UCSD-AML1 (cell line): ENCODE results near the gene COL18A1.

ENCODE experiments used
- DNase-seq: peaks from one replicate; lab custom pipeline; 2025; ENCODE audit not compliant: unreplicated experiment; lab: John Stamatoyannopoulos, UW

COL18A1 gene

DNA sequence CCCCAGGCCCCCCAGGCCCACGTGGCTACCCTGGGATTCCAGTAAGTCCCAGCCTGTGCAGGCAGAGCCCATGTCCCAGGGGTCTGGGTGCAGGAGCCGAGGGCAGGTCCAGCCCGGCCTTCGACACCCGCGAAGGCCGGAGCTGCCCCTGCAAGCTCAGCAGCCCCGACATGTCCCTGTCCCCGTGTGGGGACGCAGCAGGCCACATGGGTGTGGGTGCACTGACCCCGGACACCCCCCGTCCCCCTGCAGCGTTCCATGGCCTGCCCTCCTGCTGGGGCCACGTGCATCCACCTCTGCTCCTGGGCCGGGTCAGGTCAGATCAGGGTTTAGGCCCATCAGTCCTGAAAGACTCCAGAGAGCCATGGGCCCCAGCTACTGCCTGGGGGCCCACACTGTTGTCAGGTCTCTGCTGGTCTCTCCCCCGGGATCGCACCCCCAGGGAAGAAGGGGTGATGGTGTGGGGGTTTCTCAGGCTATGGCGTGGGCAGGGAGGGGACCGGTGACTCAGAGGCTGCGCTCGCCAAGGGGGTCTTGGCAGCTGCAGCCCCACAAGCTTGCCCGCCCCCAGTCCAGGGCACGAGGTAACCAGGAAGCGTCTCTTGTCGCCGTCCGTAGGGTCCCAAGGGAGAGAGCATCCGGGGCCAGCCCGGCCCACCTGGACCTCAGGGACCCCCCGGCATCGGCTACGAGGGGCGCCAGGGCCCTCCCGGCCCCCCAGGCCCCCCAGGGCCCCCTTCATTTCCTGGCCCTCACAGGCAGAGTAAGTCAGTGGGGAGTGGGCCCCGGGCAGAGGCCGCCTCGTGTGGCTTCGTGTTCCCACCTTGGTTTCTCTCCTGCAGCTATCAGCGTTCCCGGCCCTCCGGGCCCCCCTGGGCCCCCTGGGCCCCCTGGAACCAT, 99.8 kb downstream of the COL18A1 start:
- DNase-seq, result no peak

DNA sequence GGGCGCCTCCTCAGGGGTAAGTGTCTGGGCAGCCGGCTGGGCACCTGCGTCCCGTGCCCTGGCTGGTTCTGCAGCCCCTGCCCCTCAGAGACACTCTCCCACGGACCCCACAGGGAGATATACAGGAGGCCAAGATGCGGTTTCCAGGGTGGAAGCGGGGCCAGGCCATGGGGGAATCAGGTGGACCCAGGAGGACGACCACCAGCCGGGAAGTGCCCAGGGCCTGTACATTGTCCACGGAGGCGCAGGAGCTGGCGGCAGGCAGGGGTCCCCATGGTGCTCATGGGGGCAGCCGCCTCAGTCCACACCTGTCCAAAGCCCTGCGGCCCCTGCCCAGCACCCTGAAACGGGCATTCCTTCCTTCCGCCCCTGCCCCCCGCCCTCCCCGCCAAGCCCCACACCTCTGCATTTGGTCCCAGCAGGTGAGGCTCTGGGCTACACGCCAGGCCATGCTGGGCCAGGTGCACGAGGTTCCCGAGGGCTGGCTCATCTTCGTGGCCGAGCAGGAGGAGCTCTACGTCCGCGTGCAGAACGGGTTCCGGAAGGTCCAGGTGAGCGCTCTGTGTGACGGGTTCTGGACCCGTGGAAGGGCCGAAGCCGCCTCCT, 100.6 kb downstream of the COL18A1 start:
- DNase-seq, result no peak

DNA sequence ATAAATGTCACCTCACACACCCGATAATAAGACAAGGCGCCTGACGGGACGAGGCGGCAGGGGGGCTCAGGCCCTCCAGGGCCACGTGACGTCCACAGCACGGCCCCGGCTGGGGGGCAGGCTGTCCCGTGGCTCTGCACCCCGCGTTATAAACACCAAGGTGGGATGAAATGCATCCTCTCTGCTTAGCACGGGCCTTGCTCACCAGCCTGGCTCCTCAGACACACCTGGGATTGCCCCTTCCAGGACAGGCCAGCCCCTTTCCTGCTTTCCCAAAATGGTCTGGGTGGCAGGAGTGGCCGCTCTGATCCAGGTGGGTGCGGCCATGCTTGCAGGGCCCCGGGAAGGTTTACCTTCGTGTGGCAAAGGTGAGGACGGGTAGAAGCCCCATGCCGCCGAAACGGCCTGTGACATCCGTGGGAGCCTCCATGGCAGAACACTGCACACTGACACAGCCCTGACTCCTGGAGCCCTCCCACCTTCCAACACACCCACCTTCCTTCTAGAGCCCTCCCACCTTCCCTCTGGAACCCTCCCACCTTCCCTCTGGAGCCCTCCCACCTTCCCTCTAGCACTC, 101.4 kb downstream of the COL18A1 start:
- DNase-seq, result no peak

DNA sequence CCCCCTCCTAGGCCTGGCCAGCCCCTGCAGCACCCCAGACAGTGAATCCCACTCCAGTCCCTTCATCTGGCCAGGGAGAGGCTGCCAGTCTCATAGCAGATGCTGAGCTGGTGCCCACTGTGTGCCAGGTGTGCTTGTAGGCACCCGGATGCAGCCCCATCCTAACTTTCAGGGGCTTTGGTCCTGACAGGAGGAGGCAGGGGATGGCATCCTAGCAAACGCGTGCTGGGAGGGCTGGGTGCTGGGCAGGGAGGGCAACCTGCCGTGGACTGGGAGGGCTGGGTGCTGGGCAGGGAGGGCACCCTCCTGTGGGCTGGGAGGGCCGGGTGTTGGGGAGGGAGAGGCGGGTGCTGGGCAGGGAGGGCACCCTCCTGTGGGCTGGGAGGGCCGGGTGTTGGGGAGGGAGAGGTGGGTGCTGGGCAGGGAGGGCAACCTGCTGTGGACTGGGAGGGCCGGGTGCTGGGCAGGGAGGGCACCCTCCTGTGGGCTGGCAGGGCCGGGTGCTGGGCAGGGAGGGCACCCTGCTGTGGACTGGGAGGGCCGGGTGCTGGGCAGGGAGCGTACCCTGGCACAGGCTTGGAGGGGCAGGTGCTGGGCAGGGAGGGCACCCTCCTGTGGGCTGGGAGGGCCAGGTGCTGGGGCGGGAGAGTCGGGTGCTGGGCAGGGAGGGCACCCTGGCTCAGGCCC, 102.0 kb downstream of the COL18A1 start:
- no peak for DNase-seq

DNA sequence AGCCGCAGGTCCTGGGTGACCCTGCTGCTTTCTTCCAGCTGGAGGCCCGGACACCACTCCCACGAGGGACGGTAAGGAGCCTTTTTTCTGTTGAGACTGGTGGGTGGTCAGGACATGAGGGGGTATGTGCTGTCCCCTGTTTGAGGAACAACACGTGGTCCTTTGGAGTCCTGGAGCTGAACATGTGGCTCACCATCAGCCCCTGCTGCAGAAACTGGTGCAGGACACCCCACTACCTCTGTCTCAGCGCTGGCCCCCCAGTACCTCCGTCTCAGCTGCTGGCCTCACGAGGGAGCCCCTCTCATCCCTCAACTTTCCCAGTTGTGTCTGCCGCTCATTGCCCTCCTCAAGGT, 102.5 kb downstream of the COL18A1 start:
- no peak for DNase-seq

DNA sequence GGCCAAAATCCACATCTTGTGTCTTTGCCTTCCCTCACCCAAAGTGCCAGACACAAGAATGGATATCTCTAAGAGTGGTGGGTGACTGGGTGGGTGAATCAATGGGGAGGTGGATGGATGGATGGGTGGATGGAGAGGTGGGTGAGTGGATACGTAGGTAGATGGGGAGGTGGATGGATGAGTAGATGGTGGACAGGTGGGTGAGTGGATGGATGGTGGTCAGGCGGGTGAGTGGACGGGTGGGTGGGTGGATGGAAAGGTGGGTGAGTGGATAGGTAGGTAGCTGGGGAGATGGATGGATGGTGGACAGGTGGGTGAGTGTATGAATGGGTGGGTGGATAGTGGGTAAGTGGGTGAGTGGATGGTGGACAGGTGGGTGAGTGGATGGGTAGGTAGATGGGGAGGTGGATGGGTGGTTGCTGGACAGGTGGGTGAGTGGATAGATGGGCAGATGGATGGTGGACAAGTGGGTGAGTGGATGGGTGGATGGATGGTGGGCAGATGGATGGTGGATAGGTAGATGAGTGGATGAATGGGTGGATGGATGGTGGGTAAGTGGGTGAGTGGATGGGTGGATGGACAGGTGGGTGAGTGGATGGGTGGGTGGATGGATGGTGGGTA, 103.0 kb downstream of the COL18A1 start:
- DNase-seq, result no peak

DNA sequence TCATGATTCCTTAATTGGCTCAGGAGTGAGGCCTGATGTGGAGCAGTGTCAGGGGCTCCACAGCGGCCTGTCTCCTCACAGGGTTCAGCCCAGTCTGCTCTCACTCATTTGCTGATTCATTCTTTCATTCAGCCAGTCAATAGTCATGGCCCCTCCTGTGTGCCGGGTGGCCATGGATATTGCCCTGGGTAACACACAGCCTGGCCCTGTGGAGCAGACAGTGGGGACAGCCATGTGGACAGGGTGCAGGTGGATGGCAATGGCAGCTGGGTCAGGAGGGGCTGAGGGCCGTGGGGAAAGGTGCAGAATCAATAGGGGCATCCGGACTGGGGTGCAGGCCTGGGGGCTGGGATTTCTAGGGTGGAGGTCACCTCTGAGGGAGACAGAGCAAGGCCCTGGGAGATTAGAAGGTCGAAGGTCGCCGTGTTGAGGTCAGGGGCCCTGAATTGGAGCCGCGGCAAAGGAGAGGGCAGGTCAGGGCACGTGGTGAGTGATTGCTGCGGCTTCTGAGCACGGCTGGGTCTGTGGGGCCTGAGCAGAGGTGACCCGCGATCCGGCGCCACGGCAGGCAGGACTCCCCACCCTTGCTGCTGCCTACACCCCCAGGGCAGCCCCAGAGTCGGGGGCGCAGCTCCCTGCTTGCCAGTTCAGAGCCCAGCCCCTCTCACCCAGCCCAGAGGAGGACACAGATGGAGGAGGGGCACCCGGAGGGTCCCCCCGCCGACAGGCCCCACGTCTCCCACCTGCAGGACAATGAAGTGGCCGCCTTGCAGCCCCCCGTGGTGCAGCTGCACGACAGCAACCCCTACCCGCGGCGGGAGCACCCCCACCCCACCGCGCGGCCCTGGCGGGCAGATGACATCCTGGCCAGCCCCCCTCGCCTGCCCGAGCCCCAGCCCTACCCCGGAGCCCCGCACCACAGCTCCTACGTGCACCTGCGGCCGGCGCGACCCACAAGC, 103.9 kb downstream of the COL18A1 start:
- no peak for DNase-seq

DNA sequence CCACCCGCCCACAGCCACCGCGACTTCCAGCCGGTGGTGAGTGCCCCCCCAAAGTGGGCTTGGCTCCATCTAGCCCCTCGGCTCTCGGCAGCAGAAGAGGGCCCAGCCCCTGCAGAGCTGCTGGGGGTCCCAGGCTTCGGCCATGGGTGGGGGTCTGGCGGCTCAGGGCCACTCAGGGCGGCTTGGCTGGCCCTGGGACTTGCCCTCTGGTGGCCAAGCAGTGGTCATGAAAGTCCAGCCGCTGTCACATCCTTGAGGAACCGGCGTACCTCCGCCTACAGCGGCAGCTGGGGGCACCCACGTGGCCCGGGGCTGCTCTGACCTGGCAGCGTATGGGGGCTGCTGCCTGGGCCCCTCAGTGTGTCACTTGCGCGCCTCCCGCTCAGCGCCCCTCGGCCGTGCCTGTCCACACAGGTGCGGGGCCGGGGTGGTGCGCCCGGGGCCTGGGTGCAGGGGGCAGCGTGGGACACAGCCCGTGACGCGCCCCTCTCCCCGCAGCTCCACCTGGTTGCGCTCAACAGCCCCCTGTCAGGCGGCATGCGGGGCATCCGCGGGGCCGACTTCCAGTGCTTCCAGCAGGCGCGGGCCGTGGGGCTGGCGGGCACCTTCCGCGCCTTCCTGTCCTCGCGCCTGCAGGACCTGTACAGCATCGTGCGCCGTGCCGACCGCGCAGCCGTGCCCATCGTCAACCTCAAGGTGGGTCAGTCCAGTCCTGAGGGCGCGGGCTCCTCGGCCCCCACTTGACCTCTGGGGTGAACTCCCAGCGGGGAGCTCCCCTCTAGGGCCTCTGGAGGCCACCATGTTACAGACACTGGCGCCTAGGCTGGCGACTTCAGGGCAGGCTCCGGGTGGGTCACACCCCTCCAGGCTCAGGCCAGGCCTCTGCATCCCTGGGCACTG, 104.9 kb downstream of the COL18A1 start:
- no peak for DNase-seq

DNA sequence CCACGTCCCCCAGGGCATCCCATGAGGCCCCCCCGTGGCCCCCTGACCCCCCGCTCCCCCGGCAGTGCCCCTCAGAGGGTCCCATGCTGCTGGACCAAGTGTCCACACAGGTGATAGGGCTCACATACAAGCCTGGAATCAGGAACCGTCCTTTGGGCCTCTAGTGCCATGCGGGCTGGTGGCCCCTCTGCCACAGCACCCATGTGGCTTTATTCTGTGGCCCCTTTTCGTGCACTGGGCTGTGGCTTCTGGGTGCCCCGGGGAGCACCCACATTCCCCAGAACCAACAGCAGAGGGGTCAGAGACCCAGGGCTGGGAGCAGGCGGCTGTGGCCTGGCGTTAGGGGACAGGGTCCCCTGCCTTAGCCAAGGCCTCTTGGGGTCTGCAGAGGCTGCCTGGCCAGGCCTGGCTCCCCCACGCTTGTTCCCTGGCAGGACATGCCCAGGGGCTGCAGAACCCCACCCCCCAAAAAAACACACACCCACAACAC, 105.5 kb downstream of the COL18A1 start:
- no peak for DNase-seq

DNA sequence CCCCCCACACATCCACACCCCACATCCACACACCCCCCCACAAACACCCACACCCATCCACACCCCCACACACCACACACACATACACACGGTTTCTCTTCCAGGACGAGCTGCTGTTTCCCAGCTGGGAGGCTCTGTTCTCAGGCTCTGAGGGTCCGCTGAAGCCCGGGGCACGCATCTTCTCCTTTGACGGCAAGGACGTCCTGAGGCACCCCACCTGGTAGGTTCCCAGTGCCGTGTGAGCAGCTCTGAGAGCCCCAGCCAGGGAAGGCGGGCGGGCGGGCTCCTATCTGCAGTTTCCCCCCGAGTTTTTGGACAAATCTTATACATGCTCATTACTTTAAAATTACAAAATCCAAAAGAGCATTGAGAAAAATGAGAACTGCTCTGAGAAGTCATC, 106.0 kb downstream of the COL18A1 start:
- no peak for DNase-seq

DNA sequence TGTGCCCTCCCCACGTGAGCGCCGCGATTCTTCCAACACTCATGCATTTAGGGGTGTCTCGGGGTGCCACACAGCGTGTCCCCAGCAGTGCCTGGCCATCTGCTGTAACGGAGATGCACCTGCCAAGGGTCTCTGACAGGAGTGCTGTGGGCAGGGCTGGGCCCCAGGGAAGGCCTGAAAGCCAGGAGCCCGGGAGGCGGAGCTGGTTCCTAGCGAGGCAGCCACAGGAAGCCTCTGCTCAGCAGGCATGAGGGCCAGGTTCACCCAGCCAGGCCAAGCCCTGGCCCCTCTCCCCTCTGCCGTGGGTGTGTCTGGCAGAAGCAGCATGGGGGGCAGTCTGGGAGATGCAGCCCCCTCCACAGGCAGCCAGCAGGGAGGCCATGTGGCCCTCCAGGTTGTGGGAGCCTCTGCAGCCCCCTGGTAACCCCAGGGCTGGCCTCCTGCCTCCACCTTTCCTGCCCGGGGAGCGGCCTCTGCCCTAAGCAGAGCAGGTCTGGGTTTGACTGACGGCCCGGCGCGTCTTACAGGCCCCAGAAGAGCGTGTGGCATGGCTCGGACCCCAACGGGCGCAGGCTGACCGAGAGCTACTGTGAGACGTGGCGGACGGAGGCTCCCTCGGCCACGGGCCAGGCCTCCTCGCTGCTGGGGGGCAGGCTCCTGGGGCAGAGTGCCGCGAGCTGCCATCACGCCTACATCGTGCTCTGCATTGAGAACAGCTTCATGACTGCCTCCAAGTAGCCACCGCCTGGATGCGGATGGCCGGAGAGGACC, 106.9 kb downstream of the COL18A1 start:
- no peak for DNase-seq

DNA sequence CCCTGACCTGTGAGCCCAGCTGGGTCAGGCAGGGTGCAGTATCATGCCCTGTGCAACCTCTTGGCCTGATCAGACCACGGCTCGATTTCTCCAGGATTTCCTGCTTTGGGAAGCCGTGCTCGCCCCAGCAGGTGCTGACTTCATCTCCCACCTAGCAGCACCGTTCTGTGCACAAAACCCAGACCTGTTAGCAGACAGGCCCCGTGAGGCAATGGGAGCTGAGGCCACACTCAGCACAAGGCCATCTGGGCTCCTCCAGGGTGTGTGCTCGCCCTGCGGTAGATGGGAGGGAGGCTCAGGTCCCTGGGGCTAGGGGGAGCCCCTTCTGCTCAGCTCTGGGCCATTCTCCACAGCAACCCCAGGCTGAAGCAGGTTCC, 107.6 kb downstream of the COL18A1 start:
- no peak for DNase-seq

DNA sequence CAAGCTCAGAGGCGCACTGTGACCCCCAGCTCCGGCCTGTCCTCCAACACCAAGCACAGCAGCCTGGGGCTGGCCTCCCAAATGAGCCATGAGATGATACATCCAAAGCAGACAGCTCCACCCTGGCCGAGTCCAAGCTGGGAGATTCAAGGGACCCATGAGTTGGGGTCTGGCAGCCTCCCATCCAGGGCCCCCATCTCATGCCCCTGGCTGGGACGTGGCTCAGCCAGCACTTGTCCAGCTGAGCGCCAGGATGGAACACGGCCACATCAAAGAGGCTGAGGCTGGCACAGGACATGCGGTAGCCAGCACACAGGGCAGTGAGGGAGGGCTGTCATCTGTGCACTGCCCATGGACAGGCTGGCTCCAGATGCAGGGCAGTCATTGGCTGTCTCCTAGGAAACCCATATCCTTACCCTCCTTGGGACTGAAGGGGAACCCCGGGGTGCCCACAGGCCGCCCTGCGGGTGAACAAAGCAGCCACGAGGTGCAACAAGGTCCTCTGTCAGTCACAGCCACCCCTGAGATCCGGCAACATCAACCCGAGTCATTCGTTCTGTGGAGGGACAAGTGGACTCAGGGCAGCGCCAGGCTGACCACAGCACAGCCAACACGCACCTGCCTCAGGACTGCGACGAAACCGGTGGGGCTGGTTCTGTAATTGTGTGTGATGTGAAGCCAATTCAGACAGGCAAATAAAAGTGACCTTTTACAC, 108.2 kb downstream of the COL18A1 start:
- DNase-seq, result no peak

DNA sequence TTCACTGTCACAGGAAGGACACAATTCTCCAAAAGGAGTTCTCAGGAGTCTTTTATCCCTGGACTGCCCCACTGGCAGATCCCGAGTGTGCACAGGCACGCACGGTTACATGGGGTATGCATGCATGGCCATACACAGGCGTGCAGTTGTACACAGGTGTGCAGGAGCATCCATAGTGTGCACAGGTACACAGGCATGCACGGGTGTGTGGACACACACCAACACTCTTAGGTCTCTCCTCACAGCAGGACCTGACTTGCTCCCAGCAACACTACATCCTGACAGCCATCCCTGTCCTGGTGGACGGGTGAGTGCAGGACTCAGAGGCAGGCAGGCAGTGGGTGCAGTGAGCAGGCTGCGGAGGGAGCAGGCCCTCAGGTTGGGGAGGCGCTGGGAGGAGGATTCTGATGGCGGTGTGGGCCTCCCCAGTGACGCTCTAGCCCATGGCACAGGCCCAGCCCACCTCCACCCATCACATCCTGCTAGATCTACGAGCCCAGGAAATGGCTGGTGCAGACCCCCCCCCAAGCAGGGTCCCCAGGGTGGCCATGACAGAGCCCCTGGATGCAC, 108.9 kb downstream of the COL18A1 start:
- no peak for DNase-seq

DNA sequence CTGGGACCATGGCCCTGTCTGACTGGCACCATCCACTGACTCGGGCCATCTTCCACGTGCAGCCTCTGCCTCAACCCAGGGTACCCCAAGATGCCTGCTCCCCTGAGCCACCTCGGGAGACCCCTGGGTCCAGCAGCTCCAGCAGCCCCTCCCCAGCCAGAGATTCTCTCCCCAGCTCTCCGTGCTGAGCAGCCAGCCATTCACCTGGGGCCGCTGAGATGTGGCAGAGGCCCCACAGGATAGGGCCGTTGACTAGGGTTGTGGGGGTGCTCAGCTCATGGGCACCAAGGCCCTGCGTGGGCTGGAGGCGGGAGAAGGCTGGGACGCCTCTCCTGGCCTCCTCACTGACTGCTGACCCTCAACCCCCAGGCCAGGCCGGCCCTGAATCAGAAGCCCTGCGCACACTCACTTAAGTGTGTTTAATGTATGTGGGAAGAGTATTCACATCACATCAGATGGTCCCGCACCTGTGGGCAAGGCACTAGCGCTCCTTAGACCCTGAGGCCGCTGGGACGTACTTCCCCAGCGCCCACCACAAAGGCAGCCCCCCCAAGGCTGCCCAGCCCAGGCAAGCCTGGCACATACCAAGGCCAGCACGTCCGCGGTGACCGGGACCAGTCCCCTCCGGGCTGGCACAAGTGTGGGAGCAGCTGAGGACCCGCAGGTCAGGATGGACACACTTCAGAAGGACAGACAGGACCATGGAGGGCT, 109.5 kb downstream of the COL18A1 start:
- DNase-seq, result no peak

DNA sequence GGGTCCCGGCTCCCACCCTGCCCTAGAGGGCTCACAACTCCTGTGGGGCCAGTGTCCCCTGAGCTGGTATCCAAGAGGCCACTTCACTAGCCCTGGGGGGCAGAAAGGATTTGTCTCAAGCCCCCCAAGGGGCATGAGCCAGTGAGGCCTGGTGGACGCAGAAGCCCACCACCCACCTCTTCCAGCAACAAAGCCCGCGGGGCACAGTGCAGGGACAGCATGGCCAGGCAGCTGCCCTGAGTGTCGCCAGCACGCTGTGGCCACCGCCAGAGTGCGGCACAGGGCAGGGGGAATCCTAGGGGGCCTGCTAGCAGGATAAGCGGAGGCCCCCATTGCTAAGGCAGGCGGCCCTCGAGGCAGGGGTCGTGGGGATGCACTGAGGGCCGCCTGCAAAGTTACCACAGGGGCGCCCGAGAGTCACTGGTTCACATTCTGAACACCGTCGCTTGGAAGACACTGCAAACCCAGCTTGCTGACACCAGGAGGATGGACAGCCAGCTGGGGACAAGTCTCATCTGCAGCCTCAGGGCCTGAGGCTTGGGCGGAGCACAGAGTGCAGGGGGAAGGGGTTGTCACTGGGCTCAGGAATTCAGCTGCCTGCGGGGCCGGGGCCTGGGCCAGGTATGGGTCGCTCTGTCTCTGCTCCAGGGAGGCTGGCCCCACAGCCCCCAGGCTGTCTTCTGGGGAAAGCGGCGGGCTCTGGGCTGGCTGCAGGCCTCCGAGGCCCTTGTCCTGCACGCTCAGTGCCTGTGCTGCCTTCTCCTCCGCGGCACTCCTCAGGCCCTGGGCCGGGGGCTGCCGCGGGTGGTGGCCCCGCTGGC, 110.5 kb downstream of the COL18A1 start:
- no peak for DNase-seq
